ENCODE measurements around the gene SMTNL2.

Gene SMTNL2

DNA sequence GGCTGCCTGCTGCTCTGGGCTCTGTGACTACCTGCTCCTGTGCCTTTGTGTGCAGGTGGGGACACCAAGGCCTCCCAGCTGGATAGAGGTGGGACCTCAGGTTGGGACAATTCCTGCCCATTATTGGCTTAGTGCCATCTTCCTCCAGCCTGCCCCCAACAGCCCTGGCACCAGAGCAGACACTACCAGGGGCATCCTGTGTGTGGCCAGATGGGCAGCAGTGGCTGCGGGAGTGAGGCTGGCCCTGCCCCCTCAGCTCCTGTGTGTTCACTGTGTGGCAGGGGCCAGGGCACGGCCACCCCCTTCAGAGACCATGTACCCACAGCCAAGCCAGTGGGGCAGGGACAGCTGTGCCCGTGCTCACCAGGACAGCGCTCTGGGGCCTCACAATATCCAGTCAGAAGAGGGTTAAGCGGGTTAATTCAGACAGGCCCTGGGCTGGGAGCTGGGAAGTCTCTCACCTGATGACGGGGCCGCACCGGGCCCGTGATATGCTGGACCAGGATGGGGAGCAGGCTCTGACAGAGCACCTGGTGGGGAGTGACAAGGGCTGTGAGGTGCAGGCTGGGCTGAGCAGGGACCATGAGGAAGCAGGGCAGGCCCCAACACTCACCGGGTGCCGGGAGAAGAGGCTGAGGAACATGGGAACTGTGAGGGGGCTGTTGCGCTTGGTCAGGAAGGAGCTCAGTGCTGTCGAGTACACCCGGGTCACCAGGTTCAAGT lies 42.2 kb upstream of the SMTNL2 start:
- Histone ChIP-seq H3K4me3 (ENCODE audit: low read depth, low read length) (no peak overlapping the region), H3K79me2 (no peaks in the 10 kb centered on the region), H3K9ac (no peak overlapping the region), H3K36me3 (ENCODE audit: control insufficient read depth, insufficient read depth, low read length) (no peaks in the 10 kb centered on the region), H3K9me3 (ENCODE audit: control insufficient read depth, low read length) (no peaks in the 10 kb centered on the region), H3K27me3 (ENCODE audit: control insufficient read depth, insufficient read depth, low read length) (no peaks in the 10 kb centered on the region), H3K27ac (no peak overlapping the region), H3K4me1 (peaks cover 2% of the 10 kb centered on the region), H2AFZ (no peak overlapping the region), H3K4me2 (ENCODE audit: low read length) (no peak overlapping the region)
- TF ChIP-seq, protein P1, sequence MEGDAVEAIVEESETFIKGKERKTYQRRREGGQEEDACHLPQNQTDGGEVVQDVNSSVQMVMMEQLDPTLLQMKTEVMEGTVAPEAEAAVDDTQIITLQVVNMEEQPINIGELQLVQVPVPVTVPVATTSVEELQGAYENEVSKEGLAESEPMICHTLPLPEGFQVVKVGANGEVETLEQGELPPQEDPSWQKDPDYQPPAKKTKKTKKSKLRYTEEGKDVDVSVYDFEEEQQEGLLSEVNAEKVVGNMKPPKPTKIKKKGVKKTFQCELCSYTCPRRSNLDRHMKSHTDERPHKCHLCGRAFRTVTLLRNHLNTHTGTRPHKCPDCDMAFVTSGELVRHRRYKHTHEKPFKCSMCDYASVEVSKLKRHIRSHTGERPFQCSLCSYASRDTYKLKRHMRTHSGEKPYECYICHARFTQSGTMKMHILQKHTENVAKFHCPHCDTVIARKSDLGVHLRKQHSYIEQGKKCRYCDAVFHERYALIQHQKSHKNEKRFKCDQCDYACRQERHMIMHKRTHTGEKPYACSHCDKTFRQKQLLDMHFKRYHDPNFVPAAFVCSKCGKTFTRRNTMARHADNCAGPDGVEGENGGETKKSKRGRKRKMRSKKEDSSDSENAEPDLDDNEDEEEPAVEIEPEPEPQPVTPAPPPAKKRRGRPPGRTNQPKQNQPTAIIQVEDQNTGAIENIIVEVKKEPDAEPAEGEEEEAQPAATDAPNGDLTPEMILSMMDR (IDR thresholded peaks at IDR 0.05) = no peak

DNA sequence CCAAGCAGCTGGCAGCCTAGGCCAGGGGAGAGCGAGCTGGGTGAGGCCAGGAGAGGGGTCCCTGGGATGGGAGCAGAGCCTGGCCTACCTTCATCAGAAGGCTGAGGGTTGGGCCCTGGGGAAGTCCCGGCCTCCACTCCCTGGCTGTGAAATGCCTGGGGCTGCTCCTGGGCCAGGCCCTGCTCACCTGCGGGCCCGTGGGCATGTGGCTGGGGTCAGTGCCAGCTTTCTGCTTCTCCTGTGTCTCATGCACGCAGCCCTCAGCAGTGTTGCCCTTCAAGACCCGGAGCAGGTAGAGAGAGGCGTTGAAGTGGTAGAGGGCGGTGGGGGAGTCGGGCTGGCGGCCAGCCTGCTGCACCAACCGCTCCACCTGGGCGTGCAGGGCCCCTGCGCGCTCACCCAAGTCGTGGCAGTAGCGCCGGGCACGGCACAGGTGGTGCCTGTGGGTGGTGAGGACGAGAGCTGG lies 41.6 kb upstream of the SMTNL2 start:
- no peaks in the 10 kb centered on the region for H3K36me3 ChIP-seq (ENCODE audit: control insufficient read depth, insufficient read depth, low read length)

DNA sequence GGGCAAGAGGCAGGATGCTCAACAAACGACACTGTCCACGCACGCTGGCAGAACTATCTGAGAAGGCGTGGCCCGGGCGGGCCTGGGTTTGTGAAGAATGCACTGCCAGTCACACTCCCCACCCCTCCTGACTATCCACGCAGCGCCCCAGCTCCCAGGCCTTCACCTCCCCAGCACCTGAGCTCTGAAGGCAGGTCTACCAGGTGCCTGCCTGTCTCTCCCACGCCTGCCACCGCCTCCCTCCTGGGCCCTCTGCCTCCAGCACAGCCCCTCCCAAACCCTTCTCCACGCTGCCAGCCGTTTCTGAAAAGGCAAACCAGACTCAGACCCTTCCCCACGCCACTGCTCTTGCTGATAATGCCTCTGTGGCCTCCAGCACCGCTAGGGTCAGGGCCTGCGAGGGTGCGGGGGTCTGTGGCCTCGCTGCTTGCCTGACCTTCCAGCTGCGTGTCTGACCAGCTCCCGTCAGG lies 40.7 kb upstream of the SMTNL2 start:
- no peaks in the 10 kb centered on the region for H3K9me3 ChIP-seq (ENCODE audit: control insufficient read depth, low read length)
- TF ChIP-seq, protein P1 (IDR thresholded peaks at IDR 0.05) = no peak
- H3K36me3 ChIP-seq (ENCODE audit: control insufficient read depth, insufficient read depth, low read length) = no peaks in the 10 kb centered on the region
- no peaks in the 10 kb centered on the region for H3K27me3 ChIP-seq (ENCODE audit: control insufficient read depth, insufficient read depth, low read length)
- H3K4me2 ChIP-seq (ENCODE audit: low read length) = no peak overlapping the region
- H3K9ac ChIP-seq = no peak overlapping the region
- no peaks in the 10 kb centered on the region for H3K4me1 ChIP-seq
- H3K4me3 ChIP-seq (ENCODE audit: low read depth, low read length) = no peak overlapping the region
- H3K79me2 ChIP-seq = no peaks in the 10 kb centered on the region
- H3K27ac ChIP-seq = no peak overlapping the region
- H2AFZ ChIP-seq = no peak overlapping the region

More for the DNA sequence above, 41.6 kb upstream of the SMTNL2 start:
- H3K27me3 ChIP-seq (ENCODE audit: control insufficient read depth, insufficient read depth, low read length) = no peaks in the 10 kb centered on the region
- H3K9ac ChIP-seq = no peak overlapping the region
- TF ChIP-seq, protein P1 (IDR thresholded peaks at IDR 0.05) = no peak
- no peak overlapping the region for H3K27ac ChIP-seq
- H3K4me3 ChIP-seq (ENCODE audit: low read depth, low read length) = no peak overlapping the region
- H3K4me1 ChIP-seq = no peaks in the 10 kb centered on the region
- no peak overlapping the region for H2AFZ ChIP-seq
- H3K79me2 ChIP-seq = no peaks in the 10 kb centered on the region
- H3K9me3 ChIP-seq (ENCODE audit: control insufficient read depth, low read length) = no peaks in the 10 kb centered on the region
- no peak overlapping the region for H3K4me2 ChIP-seq (ENCODE audit: low read length)

DNA sequence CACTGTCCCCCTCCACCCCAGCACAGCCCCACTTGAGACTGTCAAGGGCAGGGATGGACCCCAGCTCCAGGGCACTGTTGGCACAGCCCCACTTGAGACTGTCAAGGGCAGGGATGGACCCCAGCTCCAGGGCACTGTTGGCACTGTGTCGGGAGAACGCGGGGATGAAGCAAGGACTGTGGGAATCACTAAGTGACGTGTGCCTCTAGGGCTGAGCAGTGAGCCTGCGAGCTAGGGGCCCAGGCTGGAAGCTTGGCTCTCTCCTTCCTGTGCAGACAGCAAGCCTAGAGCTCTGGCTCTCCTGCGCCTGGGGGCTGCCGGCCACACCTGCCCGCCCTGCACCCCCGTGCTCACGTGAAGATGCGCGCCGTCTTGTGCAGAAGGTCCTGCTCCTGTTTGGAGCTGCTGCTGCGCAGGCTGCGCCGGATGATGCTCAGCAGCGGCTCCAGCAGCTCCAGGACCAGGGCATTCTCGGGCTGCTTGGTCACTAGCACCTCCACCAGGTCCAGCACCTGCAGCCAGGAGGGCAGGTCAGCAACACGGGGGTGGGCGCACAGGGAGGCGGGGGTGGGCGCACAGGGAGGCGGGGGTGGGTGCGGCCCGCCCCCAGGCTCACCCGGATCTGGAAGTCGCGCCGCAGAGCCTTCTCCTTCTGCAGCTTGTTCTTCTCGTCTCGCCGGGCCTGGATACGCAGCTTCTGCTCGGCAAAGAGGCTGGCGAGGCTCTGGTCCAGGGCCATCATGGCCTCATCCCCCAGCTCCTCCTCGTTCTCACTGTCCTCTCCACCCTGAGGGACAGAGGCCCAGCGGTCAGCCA lies 40.0 kb upstream of the SMTNL2 start:
- TF ChIP-seq, protein P1 (IDR thresholded peaks at IDR 0.05) = no peak

More for the DNA sequence above, 40.0 kb upstream of the SMTNL2 start:
- H3K79me2 ChIP-seq = no peaks in the 10 kb centered on the region
- no peak overlapping the region for H3K4me3 ChIP-seq (ENCODE audit: low read depth, low read length)
- no peaks in the 10 kb centered on the region for H3K9me3 ChIP-seq (ENCODE audit: control insufficient read depth, low read length)
- no peaks in the 10 kb centered on the region for H3K27me3 ChIP-seq (ENCODE audit: control insufficient read depth, insufficient read depth, low read length)
- H3K9ac ChIP-seq = no peak overlapping the region
- no peak overlapping the region for H3K27ac ChIP-seq
- no peaks in the 10 kb centered on the region for H3K36me3 ChIP-seq (ENCODE audit: control insufficient read depth, insufficient read depth, low read length)
- no peak overlapping the region for H3K4me2 ChIP-seq (ENCODE audit: low read length)
- H2AFZ ChIP-seq = no peak overlapping the region
- H3K4me1 ChIP-seq = no peaks in the 10 kb centered on the region

Measured in parathyroid adenoma (tissue), 2 donors.